ENCODE data around the gene ZNF708. TPM values are rescaled to one million over a fixed set of nuclear protein-coding genes. Genes with fewer than 3 reads are reported as not detected.

ZNF708 gene
- total and polyA plus RNA-seq, 2 of the 13 experiments (the other 11 are each of a cell fraction or from before 2014, with no cell fraction given) = 1.8 to 5.2 TPM

DNA sequence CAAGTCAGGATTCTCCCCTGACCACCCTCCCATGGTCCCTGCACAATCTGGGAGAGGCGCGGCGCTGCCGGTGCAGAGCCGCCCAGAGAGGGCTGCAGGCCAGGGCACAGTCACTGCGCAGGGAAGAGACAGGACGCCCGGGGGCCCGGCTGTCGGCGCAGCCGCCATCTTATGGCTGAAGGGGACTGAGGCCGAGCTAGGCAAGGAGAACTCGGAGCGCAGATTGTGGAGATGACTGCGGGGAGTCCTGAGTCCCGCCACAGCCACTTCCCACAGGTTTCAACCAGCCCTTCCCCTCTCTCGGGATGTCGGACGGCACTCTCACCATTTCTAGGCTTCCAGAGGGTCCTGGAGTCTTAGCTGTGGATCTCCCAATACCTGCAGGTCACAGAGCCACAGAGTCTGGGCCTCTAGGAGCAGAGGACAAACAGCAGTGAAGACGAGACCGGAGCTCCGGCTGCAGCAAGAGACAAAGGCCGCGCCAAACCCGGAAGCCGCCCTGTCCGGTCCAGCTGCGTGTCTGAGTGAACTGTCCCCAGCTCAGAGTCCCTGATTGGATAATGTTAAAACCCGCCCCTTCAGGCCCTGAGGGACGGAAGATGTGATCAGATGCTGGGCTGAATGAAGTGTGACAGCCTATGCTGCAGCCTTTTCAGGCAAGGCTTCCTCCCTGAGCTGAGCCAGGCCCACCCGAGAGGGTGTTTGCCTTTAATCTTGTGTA lies at the start of gene ZNF708 (continued):
- TF ChIP-seq ZNF329 (CRISPR knock-in tag; IDR thresholded peaks at IDR 0.05; ENCODE audit: low read depth) = no peak
- TF ChIP-seq, protein P1, sequence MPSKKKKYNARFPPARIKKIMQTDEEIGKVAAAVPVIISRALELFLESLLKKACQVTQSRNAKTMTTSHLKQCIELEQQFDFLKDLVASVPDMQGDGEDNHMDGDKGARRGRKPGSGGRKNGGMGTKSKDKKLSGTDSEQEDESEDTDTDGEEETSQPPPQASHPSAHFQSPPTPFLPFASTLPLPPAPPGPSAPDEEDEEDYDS (CRISPR knock-in tag; IDR thresholded peaks at IDR 0.05) = peak; percentile 47
- TF ChIP-seq, protein P2, sequence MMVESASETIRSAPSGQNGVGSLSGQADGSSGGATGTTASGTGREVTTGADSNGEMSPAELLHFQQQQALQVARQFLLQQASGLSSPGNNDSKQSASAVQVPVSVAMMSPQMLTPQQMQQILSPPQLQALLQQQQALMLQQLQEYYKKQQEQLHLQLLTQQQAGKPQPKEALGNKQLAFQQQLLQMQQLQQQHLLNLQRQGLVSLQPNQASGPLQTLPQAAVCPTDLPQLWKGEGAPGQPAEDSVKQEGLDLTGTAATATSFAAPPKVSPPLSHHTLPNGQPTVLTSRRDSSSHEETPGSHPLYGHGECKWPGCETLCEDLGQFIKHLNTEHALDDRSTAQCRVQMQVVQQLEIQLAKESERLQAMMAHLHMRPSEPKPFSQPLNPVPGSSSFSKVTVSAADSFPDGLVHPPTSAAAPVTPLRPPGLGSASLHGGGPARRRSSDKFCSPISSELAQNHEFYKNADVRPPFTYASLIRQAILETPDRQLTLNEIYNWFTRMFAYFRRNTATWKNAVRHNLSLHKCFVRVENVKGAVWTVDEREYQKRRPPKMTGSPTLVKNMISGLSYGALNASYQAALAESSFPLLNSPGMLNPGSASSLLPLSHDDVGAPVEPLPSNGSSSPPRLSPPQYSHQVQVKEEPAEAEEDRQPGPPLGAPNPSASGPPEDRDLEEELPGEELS (CRISPR knock-in tag; IDR thresholded peaks at IDR 0.05) = no peak
- TF ChIP-seq SIN3A (IDR thresholded peaks at IDR 0.05; ENCODE audit: borderline replicate concordance, low read depth, low read length) = peak; percentile 84
- TF ChIP-seq, protein P3, sequence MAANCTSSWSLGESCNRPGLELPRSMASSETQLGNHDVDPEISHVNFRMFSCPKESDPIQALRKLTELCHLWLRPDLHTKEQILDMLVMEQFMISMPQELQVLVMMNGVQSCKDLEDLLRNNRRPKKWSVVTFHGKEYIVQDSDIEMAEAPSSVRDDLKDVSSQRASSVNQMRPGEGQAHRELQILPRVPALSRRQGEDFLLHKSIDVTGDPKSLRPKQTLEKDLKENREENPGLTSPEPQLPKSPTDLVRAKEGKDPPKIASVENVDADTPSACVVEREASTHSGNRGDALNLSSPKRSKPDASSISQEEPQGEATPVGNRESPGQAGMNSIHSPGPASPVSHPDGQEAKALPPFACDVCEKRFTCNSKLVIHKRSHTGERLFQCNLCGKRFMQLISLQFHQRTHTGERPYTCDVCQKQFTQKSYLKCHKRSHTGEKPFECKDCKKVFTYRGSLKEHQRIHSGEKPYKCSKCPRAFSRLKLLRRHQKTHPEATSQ (CRISPR knock-in tag; IDR thresholded peaks at IDR 0.05; ENCODE audit: borderline replicate concordance) = no peak
- no peak for TF ChIP-seq NFE2L1 (CRISPR knock-in tag; IDR thresholded peaks at IDR 0.05; ENCODE audit: borderline replicate concordance)
- peak; percentile 86; the same call in 1 of the 2 replicates for TF ChIP-seq BRD4 (CRISPR knock-in tag; IDR thresholded peaks at IDR 0.05)
- TF ChIP-seq, protein P4, sequence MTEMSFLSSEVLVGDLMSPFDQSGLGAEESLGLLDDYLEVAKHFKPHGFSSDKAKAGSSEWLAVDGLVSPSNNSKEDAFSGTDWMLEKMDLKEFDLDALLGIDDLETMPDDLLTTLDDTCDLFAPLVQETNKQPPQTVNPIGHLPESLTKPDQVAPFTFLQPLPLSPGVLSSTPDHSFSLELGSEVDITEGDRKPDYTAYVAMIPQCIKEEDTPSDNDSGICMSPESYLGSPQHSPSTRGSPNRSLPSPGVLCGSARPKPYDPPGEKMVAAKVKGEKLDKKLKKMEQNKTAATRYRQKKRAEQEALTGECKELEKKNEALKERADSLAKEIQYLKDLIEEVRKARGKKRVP (CRISPR knock-in tag; IDR thresholded peaks at IDR 0.05) = no peak
- no peak for TF ChIP-seq FOXA3 (CRISPR knock-in tag; IDR thresholded peaks at IDR 0.05)
- TF ChIP-seq, protein P5, sequence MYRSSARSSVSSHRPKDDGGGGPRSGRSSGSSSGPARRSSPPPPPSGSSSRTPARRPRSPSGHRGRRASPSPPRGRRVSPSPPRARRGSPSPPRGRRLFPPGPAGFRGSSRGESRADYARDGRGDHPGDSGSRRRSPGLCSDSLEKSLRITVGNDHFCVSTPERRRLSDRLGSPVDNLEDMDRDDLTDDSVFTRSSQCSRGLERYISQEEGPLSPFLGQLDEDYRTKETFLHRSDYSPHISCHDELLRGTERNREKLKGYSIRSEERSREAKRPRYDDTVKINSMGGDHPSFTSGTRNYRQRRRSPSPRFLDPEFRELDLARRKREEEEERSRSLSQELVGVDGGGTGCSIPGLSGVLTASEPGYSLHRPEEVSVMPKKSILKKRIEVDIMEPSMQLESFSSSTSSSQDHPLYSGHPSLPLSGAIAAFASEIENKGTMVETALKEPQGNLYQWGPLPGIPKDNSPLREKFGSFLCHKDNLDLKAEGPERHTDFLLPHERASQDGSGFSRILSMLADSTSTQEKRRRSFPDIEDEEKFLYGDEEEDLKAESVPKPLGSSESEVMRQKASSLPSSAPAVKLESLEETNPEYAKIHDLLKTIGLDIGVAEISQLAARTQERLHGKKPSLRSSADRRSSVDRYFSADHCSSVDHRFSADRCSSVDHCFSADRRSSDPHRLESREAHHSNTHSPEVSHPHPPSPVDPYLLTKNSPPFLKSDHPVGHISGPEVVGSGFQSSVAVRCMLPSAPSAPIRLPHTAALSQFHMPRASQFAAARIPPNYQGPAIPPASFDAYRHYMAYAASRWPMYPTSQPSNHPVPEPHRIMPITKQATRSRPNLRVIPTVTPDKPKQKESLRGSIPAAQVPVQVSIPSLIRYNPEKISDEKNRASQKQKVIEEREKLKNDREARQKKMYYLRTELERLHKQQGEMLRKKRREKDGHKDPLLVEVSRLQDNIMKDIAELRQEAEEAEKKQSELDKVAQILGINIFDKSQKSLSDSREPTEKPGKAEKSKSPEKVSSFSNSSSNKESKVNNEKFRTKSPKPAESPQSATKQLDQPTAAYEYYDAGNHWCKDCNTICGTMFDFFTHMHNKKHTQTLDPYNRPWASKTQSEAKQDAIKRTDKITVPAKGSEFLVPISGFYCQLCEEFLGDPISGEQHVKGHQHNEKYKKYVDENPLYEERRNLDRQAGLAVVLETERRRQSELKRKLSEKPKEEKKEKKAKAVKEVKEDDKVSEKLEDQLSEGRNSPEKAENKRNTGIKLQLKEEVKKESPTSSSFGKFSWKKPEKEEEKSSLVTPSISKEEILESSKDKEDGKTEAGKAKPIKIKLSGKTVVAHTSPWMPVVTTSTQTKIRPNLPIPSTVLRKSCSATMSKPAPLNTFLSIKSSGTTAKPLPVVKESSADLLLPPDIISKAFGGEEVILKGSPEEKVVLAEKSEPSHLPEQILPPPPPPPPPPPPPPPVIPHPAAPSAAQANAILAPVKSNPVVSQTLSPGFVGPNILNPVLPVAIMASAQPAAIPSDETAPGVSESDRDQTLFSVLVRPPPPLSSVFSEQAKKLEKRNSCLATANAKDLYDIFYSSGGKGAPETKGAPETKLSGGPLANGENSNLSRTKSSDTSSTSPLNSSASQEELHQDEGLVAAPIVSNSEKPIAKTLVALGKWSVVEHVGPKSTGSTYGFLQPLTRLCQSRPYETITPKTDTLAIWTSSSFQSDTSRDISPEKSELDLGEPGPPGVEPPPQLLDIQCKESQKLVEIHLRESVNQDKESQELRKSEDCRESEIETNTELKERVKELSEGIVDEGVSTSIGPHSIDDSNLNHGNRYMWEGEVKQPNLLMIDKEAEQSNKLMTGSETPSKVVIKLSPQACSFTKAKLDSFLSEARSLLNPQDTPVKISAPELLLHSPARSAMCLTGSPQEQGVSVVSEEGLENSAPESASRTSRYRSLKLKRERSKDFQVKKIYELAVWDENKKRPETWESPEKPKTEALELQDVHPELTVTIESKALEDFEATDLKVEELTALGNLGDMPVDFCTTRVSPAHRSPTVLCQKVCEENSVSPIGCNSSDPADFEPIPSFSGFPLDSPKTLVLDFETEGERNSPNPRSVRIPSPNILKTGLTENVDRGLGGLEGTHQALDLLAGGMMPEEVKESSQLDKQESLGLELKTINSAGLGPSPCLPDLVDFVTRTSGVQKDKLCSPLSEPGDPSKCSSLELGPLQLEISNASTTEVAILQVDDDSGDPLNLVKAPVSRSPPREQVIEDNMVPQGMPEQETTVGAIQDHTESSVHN (CRISPR knock-in tag; IDR thresholded peaks at IDR 0.05) = no peak
- TF ChIP-seq RFXANK (CRISPR knock-in tag; IDR thresholded peaks at IDR 0.05) = no peak
- 0 out of 2 replicates have a peak, but pooled peaks have one; percentile 14 for TF ChIP-seq NR2F2 (IDR thresholded peaks at IDR 0.05; ENCODE audit: borderline replicate concordance, low read depth)
- no peak; the same call in 1 of the 2 replicates for TF ChIP-seq EEA1 (CRISPR knock-in tag; IDR thresholded peaks at IDR 0.05; ENCODE audit: borderline replicate concordance)
- TF ChIP-seq IRX3 (CRISPR knock-in tag; IDR thresholded peaks at IDR 0.05; ENCODE audit: borderline replicate concordance, low read depth) = no peak
- TF ChIP-seq FOXP1 (IDR thresholded peaks at IDR 0.05) = no peak
- TF ChIP-seq FOXP1 (CRISPR knock-in tag; IDR thresholded peaks at IDR 0.05) = no peak
- no peak for TF ChIP-seq ZNF460 (CRISPR knock-in tag; IDR thresholded peaks at IDR 0.05; ENCODE audit: borderline replicate concordance)
